Astrocyte (in vitro differentiated cells and primary cell): Measurements from ENCODE around the gene C11orf91.

ENCODE experiments used
- EZH2 ChIP-seq: IDR thresholded peaks from 2 replicates; pipeline ENCODE4 v1.6.1; 2012; ENCODE audit warnings: mild to moderate bottlenecking, low read length, inconsistent platforms; ENCODE audit not compliant: insufficient read depth
- TF ChIP-seq, protein P1 (sequence below): IDR thresholded peaks from 2 replicates; pipeline ENCODE4 v1.5.1; 2011; ENCODE audit warnings: low read depth, mild to moderate bottlenecking, inconsistent platforms, low read length, moderate library complexity; ENCODE audit not compliant: insufficient read depth

DNA sequence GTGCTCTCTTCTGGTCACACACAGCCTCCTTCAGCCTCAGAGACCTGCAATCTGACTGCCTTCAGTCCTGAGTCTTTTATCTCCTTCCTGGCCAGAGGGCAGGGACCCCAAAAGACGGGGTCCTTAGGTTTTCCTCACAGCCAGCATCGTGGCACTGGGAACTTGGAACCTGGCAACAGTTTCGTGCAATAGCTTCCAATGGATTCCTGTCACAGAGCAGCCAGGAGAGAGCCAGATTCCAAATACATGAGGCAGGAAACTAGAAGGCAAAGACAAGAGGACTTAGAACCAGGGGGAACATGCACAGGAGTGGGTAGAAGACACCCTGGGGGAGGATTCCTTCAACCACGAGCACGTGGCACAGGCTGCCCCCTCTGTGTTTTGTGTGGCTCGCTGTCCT is 48.6 kb downstream of the C11orf91 start:
- TF ChIP-seq, protein P1, sequence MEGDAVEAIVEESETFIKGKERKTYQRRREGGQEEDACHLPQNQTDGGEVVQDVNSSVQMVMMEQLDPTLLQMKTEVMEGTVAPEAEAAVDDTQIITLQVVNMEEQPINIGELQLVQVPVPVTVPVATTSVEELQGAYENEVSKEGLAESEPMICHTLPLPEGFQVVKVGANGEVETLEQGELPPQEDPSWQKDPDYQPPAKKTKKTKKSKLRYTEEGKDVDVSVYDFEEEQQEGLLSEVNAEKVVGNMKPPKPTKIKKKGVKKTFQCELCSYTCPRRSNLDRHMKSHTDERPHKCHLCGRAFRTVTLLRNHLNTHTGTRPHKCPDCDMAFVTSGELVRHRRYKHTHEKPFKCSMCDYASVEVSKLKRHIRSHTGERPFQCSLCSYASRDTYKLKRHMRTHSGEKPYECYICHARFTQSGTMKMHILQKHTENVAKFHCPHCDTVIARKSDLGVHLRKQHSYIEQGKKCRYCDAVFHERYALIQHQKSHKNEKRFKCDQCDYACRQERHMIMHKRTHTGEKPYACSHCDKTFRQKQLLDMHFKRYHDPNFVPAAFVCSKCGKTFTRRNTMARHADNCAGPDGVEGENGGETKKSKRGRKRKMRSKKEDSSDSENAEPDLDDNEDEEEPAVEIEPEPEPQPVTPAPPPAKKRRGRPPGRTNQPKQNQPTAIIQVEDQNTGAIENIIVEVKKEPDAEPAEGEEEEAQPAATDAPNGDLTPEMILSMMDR, result no peak
- TF ChIP-seq EZH2, result no peak
